K562 (cell line): Measurements from ENCODE around the gene BTBD2. TPM values are rescaled to one million over a fixed set of nuclear protein-coding genes. Genes with fewer than 3 reads are reported as not detected.

Source experiments
- ARID1B ChIP-seq: fragments of 450-650 bp; IDR thresholded peaks from 2 replicates; pipeline ENCODE4 v1.6.1; 2016; ENCODE audit warnings: antibody characterized with exemption, mild to moderate bottlenecking, inconsistent platforms
- CBX5 ChIP-seq: IDR thresholded peaks from 2 replicates; pipeline ENCODE4 v1.6.1; 2014; ENCODE audit warnings: low read depth, borderline replicate concordance
- CTBP1 ChIP-seq: fragments of 450-650 bp; IDR thresholded peaks from 2 replicates; pipeline ENCODE4 v1.6.1; 2016; ENCODE audit warnings: borderline replicate concordance
- DPF2 ChIP-seq: fragments of 450-650 bp; IDR thresholded peaks from 2 replicates; pipeline ENCODE4 v1.6.1; 2016
- FOXK1 ChIP-seq: sonication (generic); formaldehyde crosslinking; IDR thresholded peaks from 2 replicates; pipeline ENCODE4 v1.8.0; 2022; ENCODE audit warnings: missing genetic modification reagents, mild to moderate bottlenecking, borderline replicate concordance
- HDAC8 ChIP-seq: fragments of 450-650 bp; IDR thresholded peaks from 2 replicates; pipeline ENCODE4 v1.6.1; 2016; ENCODE audit warnings: mild to moderate bottlenecking, missing genetic modification characterization, moderate library complexity, missing compliant biosample characterization
- HEY1 ChIP-seq: fragments of 250-450 bp; sonication (Bioruptor Pico); IDR thresholded peaks from 2 replicates; pipeline ENCODE4 v1.5.0; 2020; ENCODE audit warnings: mild to moderate bottlenecking, moderate library complexity, borderline replicate concordance
- HINFP ChIP-seq: fragments of 450-650 bp; conservative IDR thresholded peaks from 2 replicates; pipeline ENCODE4 v1.6.1; 2016; ENCODE audit warnings: missing genetic modification characterization, low read depth, mild to moderate bottlenecking, control low read depth, missing compliant biosample characterization
- HNRNPLL ChIP-seq: fragments of 200-400 bp; formaldehyde crosslinking; IDR thresholded peaks from 2 replicates; pipeline ENCODE4 v1.6.1; 2017; ENCODE audit warnings: low read length, low read depth, mild to moderate bottlenecking; ENCODE audit not compliant: poor library complexity, severe bottlenecking
- IRF2 ChIP-seq: sonication (generic); formaldehyde crosslinking; IDR thresholded peaks from 2 replicates; pipeline ENCODE4 v1.8.1; 2022; ENCODE audit warnings: mild to moderate bottlenecking, missing genetic modification reagents
- KLF10 ChIP-seq: fragments of 250-450 bp; sonication (Bioruptor Pico); IDR thresholded peaks from 2 replicates; pipeline ENCODE4 v1.6.1; 2021; ENCODE audit warnings: matching md5 sums
- MTA2 ChIP-seq: fragments of 450-650 bp; IDR thresholded peaks from 2 replicates; pipeline ENCODE4 v1.6.1; 2016; ENCODE audit warnings: low read depth
- NCOR1 ChIP-seq: fragments of 450-650 bp; IDR thresholded peaks from 2 replicates; pipeline ENCODE4 v1.6.1; 2016; ENCODE audit warnings: mild to moderate bottlenecking, moderate library complexity
- POLR2B ChIP-seq: fragments of 450-650 bp; IDR thresholded peaks from 2 replicates; pipeline ENCODE4 v1.6.1; 2018; ENCODE audit warnings: low read depth; ENCODE audit not compliant: partially characterized antibody
- SRSF9 ChIP-seq: fragments of 200-400 bp; formaldehyde crosslinking; IDR thresholded peaks from 2 replicates; pipeline ENCODE4 v1.6.1; 2017; ENCODE audit warnings: low read depth, low read length, borderline replicate concordance
- TAF7 ChIP-seq: fragments of 450-650 bp; IDR thresholded peaks from 2 replicates; pipeline ENCODE4 v1.6.1; 2016; ENCODE audit warnings: missing genetic modification characterization, missing compliant biosample characterization
- THRAP3 ChIP-seq: fragments of 450-650 bp; IDR thresholded peaks from 2 replicates; pipeline ENCODE4 v1.6.1; 2016; ENCODE audit warnings: mild to moderate bottlenecking, inconsistent platforms, borderline replicate concordance
- ZNF23 ChIP-seq: fragments of 250-450 bp; sonication (Bioruptor Pico); IDR thresholded peaks from 2 replicates; pipeline ENCODE4 v1.4.0; 2020; ENCODE audit warnings: mild to moderate bottlenecking
- ZNF263 ChIP-seq: sonication (generic); formaldehyde crosslinking; IDR thresholded peaks from 2 replicates; pipeline ENCODE4 v1.8.0; 2022; ENCODE audit warnings: mild to moderate bottlenecking, missing genetic modification reagents, borderline replicate concordance
- ZNF444 ChIP-seq: fragments of 250-450 bp; sonication (Bioruptor Pico); IDR thresholded peaks from 2 replicates; pipeline ENCODE4 v1.4.0; 2020; ENCODE audit warnings: mild to moderate bottlenecking, moderate library complexity
- polyA plus RNA-seq, 8 experiments: library from polyadenylated mRNA; depleted of rRNA in 4 of 8; stranded (reverse) in 5 of 8; unstranded in 3 of 8; fragments of >200 nt; fragmentation: Nextera tagmentation in 2 of 8; fragmentation: Illumina TruSeq in 1 of 8; extraction: Ambion mirVana in 2 of 8; extraction: Trizol in 1 of 8; gene quantifications; 2 replicates each; pipeline versions ENCODE4 v1.2.1 to v1.2.3, GENCODE V29; 2011 to 2014; ENCODE audit warnings: inconsistent platforms in 1 of 8, missing spikeins in 1 of 8
- total RNA-seq, 7 experiments: library from RNA; depleted of rRNA in 6 of 7; stranded (reverse); fragments of >200 nt in 6 of 7; fragmentation: Illumina TruSeq in 2 of 7; extraction: Trizol in 2 of 7; gene quantifications; 2 replicates each; pipeline versions ENCODE4 v1.2.1 to v1.2.3, GENCODE V29; 2011 to 2021; ENCODE audit warnings: low replicate concordance in 1 of 7
- TF ChIP-seq, protein P1 (sequence below), 2 experiments: fragments of 450-650 bp; conservative IDR thresholded peaks; 2 replicates each; pipeline ENCODE4 v1.6.1; 2017; ENCODE audit warnings: mild to moderate bottlenecking in 2 of 2, moderate library complexity in 2 of 2
- TF ChIP-seq, protein P2 (sequence below): fragments of 450-650 bp; IDR thresholded peaks from 2 replicates; pipeline ENCODE4 v1.6.1; 2016; ENCODE audit warnings: low read depth, mild to moderate bottlenecking, moderate library complexity
- TF ChIP-seq, protein P3 (sequence below): sonication (generic); formaldehyde crosslinking; IDR thresholded peaks from 2 replicates; pipeline ENCODE4 v1.8.0; 2022; ENCODE audit warnings: mild to moderate bottlenecking, low read depth, missing genetic modification reagents

Gene BTBD2
- total and polyA plus RNA-seq, 9 of the 15 experiments (the other 6 are each of a cell fraction or from before 2014, with no cell fraction given), result 0.10 to 15.6 (median 6.9) TPM

- TF ChIP-seq, protein P1, sequence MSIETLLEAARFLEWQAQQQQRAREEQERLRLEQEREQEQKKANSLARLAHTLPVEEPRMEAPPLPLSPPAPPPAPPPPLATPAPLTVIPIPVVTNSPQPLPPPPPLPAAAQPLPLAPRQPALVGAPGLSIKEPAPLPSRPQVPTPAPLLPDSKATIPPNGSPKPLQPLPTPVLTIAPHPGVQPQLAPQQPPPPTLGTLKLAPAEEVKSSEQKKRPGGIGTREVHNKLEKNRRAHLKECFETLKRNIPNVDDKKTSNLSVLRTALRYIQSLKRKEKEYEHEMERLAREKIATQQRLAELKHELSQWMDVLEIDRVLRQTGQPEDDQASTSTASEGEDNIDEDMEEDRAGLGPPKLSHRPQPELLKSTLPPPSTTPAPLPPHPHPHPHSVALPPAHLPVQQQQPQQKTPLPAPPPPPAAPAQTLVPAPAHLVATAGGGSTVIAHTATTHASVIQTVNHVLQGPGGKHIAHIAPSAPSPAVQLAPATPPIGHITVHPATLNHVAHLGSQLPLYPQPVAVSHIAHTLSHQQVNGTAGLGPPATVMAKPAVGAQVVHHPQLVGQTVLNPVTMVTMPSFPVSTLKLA (conservative IDR thresholded peaks at IDR 0.05), result peak; percentile 67 to 76
- TF ChIP-seq DPF2 (peak; percentile 16; the same call in 1 of the 2 replicates), HINFP (tag) (no peak), ARID1B (no peak), NCOR1 (no peak), HNRNPLL (peak; percentile 85), IRF2 (CRISPR knock-in tag) (no peak), CTBP1 (peak; percentile 45; the same call in 1 of the 2 replicates), CBX5 (no peak), ZNF23 (no peak), KLF10 (CRISPR knock-in tag) (no peak), THRAP3 (no peak), HEY1 (CRISPR knock-in tag) (no peak), MTA2 (no peak), TAF7 (tag) (no peak), SRSF9 (no peak), ZNF444 (peak; percentile 47; the same call in 1 of the 2 replicates), FOXK1 (CRISPR knock-in tag) (no peak), ZNF263 (CRISPR knock-in tag) (0 out of 2 replicates have a peak, but pooled peaks have one; percentile 44), POLR2B (no peak), HDAC8 (tag) (no peak)
- TF ChIP-seq, protein P2, sequence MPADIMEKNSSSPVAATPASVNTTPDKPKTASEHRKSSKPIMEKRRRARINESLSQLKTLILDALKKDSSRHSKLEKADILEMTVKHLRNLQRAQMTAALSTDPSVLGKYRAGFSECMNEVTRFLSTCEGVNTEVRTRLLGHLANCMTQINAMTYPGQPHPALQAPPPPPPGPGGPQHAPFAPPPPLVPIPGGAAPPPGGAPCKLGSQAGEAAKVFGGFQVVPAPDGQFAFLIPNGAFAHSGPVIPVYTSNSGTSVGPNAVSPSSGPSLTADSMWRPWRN, result no peak
- TF ChIP-seq, protein P3, sequence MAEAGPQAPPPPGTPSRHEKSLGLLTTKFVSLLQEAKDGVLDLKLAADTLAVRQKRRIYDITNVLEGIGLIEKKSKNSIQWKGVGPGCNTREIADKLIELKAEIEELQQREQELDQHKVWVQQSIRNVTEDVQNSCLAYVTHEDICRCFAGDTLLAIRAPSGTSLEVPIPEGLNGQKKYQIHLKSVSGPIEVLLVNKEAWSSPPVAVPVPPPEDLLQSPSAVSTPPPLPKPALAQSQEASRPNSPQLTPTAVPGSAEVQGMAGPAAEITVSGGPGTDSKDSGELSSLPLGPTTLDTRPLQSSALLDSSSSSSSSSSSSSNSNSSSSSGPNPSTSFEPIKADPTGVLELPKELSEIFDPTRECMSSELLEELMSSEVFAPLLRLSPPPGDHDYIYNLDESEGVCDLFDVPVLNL (CRISPR knock-in tag), result 0 out of 2 replicates have a peak, but pooled peaks have one; percentile 17
Observed at GRCh38 chr19:1942078-1942933, 73.2 kb downstream of the BTBD2 start (continued).
